ENCODE results near the gene SEC16B.

DNA sequence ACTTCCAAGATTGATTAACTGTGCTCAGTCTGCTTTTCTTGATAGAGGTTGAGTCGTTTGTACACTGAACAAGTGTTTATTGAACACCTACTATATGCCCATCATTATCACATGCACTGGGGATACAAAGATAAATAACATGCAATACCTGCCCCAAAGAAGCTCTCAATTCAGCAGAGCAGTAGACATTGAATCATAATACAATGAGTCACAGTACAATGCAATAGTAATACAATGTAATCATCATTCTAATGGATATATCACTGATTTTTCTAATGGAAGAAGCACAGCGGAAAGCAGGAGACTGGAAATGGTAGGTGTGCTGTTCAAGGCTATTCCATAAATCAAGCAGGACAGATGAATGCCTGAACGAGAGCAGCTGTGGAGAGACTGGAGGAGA, 3.7 kb upstream of the SEC16B start:
- TF ChIP-seq GATA2 (IDR thresholded peaks at IDR 0.05; ENCODE audit: low read depth, low read length), result no peak
- TF ChIP-seq GATA3 (IDR thresholded peaks at IDR 0.05; ENCODE audit: low read depth, low read length), result no peak
